H1 (cell line): ENCODE measurements around the gene PRRX2. TPM values are rescaled to one million over a fixed set of nuclear protein-coding genes. Genes with fewer than 3 reads are reported as not detected.

ENCODE experiments used
- BACH1 ChIP-seq: IDR thresholded peaks from 2 replicates; pipeline ENCODE4 v1.6.1; 2012; ENCODE audit warnings: low read length, improper control_type of control experiment
- BCL11A ChIP-seq, 2 experiments: IDR thresholded peaks; one replicate each; pipeline ENCODE4 v1.6.1; 2011; ENCODE audit warnings: low read depth in 2 of 2, low read length in 2 of 2, mild to moderate bottlenecking in 2 of 2
- CHD7 ChIP-seq: fragments of 300-600 bp; sonication (generic); IDR thresholded peaks from 2 replicates; pipeline ENCODE4 v1.7.1; 2012; ENCODE audit warnings: low read length, moderate library complexity, mild to moderate bottlenecking, inconsistent platforms; ENCODE audit not compliant: insufficient replicate concordance
- GTF2F1 ChIP-seq: IDR thresholded peaks from 2 replicates; pipeline ENCODE4 v1.6.1; 2012; ENCODE audit warnings: low read depth, low read length, improper control_type of control experiment, borderline replicate concordance
- HDAC6 ChIP-seq: IDR thresholded peaks from one replicate; pipeline ENCODE4 v1.7.1; 2012; ENCODE audit warnings: low read depth, mild to moderate bottlenecking, inconsistent platforms, low read length, moderate library complexity
- KDM4A ChIP-seq: IDR thresholded peaks from one replicate; pipeline ENCODE4 v1.7.1; 2012; ENCODE audit warnings: low read depth, mild to moderate bottlenecking, moderate library complexity, low read length, inconsistent platforms; ENCODE audit not compliant: severe bottlenecking
- NRF1 ChIP-seq: IDR thresholded peaks from 2 replicates; pipeline ENCODE4 v1.6.1; 2011; ENCODE audit warnings: mild to moderate bottlenecking, low read depth, low read length, improper control_type of control experiment
- RBBP5 ChIP-seq: IDR thresholded peaks from 2 replicates; pipeline ENCODE4 v1.7.1; 2012; ENCODE audit warnings: low read depth, mild to moderate bottlenecking, inconsistent platforms, low read length, moderate library complexity, borderline replicate concordance
- SIX5 ChIP-seq: IDR thresholded peaks from 2 replicates; pipeline ENCODE4 v1.6.1; 2011; ENCODE audit warnings: mild to moderate bottlenecking, low read depth, low read length
- TAF7 ChIP-seq: optimal IDR thresholded peaks from 2 replicates; pipeline ENCODE3; 2011; ENCODE audit warnings: low read depth, mild to moderate bottlenecking, inconsistent platforms, low read length, moderate library complexity, borderline replicate concordance
- polyA plus RNA-seq, 7 experiments: library from polyadenylated mRNA; depleted of rRNA in 3 of 7; stranded (reverse) in 5 of 7; unstranded in 2 of 7; fragments of >200 nt in 5 of 7; fragments of 200-250 nt in 2 of 7; gene quantifications; 1 replicate in 5 of 7; 2 replicates in 1 of 7; 4 replicates in 1 of 7; pipeline versions ENCODE4 v1.2.1 to v1.2.3, GENCODE V29; 2011 to 2013; ENCODE audit warnings: missing spikeins in 2 of 7, mixed read lengths in 2 of 7
- total RNA-seq: library from RNA; stranded (reverse); fragmentation: NEBNext Ultra II Directional; extraction: Animal tissue kit (Norgen Biotek cat#: 25700); gene quantifications from 2 replicates; pipeline ENCODE4 v1.2.1, GENCODE V29; 2021

PRRX2 gene
- total and polyA plus RNA-seq, 2 of the 8 experiments (the other 6 are each of a cell fraction or from before 2014, with no cell fraction given), result 5.8 to 9.2 TPM

GRCh38 chr9:129685933-129686259 lies 20.4 kb downstream of the PRRX2 start (continued):
- TF ChIP-seq CHD7 (no peak), BCL11A (IDR thresholded peaks at IDR 0.05; ENCODE audit: low read depth in 2 of 2, low read length in 2 of 2) (no peak), RBBP5 (no peak), BACH1 (no peak), TAF7 (no peak), GTF2F1 (no peak), SIX5 (no peak), NRF1 (no peak), HDAC6 (no peak), KDM4A (no peak)
